ENCODE measurements around the gene DCXR. TPM values are rescaled to one million over a fixed set of nuclear protein-coding genes. Genes with fewer than 3 reads are reported as not detected.

Gene DCXR
- total and polyA plus RNA-seq, 2 of the 13 experiments (the other 11 are each of a cell fraction or from before 2014, with no cell fraction given): 287 to 311 TPM

DNA sequence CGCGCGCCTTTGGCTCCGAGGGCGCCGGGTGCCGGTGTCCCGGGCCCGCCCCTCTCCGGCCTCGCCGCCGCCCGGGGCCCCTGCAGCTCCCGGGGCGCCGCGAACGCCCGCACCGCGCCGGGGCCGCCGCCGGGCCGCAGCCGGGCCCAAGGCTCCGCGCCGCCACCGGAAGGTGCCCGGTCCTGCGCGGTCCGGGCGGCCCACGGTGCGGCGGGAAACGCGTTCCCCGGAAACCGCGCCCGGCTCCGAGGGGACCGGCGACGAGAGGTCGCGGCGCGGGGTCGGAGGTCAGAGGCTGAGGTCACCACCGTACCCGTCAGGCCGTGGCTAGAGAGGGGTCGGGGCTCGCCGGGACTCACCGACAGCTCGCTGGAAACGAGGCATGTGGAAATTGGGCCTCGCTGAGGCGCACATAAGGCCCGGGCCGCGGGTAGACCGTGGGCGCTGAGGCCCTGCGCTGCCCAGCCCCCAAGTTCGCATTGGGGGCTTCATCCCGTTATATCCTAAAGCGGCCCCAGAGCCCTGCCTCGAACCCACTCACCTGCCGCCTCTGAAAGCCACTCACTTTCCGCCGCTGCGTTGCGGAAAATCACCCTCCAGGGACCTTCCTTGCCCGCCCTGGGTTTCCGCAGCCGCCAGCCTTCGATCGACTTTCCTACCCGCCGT, 28.3 kb upstream of the DCXR start, which contains the start of gene DUS1L (continued):
- TF ChIP-seq MEIS1 (CRISPR knock-in tag; IDR thresholded peaks at IDR 0.05; ENCODE audit: borderline replicate concordance) (peak; percentile 62; the same call in 1 of the 2 replicates), ZNF773 (CRISPR knock-in tag; IDR thresholded peaks at IDR 0.05; ENCODE audit: borderline replicate concordance) (no peak; the same call in 1 of the 2 replicates), ZNF343 (CRISPR knock-in tag; IDR thresholded peaks at IDR 0.05) (no peak), ZNF335 (CRISPR knock-in tag; IDR thresholded peaks at IDR 0.05) (0 out of 2 replicates have a peak, but pooled peaks have one; percentile 35), ZNF782 (CRISPR knock-in tag; IDR thresholded peaks at IDR 0.05; ENCODE audit: borderline replicate concordance) (peak; percentile 53; the same call in 1 of the 2 replicates), ZNF589 (CRISPR knock-in tag; conservative IDR thresholded peaks at IDR 0.05) (peak; percentile 82; the same call in 1 of the 2 replicates), ZSCAN31 (CRISPR knock-in tag; IDR thresholded peaks at IDR 0.05; ENCODE audit: low read depth) (peak; percentile 93), ZNF333 (CRISPR knock-in tag; IDR thresholded peaks at IDR 0.05; ENCODE audit: borderline replicate concordance) (no peak), ZNF746 (CRISPR knock-in tag; IDR thresholded peaks at IDR 0.05) (no peak; the same call in 1 of the 2 replicates), TAF1 (CRISPR knock-in tag; IDR thresholded peaks at IDR 0.05) (peak; percentile 89), TCF12 (IDR thresholded peaks at IDR 0.05) (no peak), TCF12 (CRISPR knock-in tag; IDR thresholded peaks at IDR 0.05) (peak; percentile 74; the same call in 1 of the 2 replicates), KDM5A (IDR thresholded peaks at IDR 0.05; ENCODE audit: borderline replicate concordance, low read length) (peak; percentile 88), ZNF484 (CRISPR knock-in tag; IDR thresholded peaks at IDR 0.05; ENCODE audit: borderline replicate concordance, low read depth) (peak; percentile 80; the same call in 1 of the 2 replicates), CHCHD3 (CRISPR knock-in tag; IDR thresholded peaks at IDR 0.05) (no peak), ZNF7 (CRISPR knock-in tag; IDR thresholded peaks at IDR 0.05) (peak; percentile 42; the same call in 1 of the 2 replicates), BATF2 (CRISPR knock-in tag; IDR thresholded peaks at IDR 0.05) (no peak)
- TF ChIP-seq, protein P1, sequence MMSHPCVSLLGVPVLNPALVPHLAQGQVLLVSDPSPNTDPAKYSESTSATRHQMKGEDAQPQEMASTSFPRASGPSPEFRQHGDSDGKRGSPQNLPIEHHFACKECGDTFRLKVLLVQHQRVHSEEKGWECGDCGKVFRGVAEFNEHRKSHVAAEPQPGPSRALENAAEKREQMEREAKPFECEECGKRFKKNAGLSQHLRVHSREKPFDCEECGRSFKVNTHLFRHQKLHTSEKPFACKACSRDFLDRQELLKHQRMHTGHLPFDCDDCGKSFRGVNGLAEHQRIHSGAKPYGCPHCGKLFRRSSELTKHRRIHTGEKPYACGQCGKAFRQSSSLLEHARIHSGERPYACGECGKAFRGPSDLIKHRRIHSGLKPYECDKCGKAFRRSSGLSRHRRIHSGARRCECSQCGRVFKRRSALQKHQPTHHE (CRISPR knock-in tag; IDR thresholded peaks at IDR 0.05; ENCODE audit: borderline replicate concordance): no peak
- TF ChIP-seq, protein P2, sequence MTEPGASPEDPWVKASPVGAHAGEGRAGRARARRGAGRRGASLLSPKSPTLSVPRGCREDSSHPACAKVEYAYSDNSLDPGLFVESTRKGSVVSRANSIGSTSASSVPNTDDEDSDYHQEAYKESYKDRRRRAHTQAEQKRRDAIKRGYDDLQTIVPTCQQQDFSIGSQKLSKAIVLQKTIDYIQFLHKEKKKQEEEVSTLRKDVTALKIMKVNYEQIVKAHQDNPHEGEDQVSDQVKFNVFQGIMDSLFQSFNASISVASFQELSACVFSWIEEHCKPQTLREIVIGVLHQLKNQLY (CRISPR knock-in tag; IDR thresholded peaks at IDR 0.05): 0 out of 2 replicates have a peak, but pooled peaks have one; percentile 59
- TF ChIP-seq, protein P3, sequence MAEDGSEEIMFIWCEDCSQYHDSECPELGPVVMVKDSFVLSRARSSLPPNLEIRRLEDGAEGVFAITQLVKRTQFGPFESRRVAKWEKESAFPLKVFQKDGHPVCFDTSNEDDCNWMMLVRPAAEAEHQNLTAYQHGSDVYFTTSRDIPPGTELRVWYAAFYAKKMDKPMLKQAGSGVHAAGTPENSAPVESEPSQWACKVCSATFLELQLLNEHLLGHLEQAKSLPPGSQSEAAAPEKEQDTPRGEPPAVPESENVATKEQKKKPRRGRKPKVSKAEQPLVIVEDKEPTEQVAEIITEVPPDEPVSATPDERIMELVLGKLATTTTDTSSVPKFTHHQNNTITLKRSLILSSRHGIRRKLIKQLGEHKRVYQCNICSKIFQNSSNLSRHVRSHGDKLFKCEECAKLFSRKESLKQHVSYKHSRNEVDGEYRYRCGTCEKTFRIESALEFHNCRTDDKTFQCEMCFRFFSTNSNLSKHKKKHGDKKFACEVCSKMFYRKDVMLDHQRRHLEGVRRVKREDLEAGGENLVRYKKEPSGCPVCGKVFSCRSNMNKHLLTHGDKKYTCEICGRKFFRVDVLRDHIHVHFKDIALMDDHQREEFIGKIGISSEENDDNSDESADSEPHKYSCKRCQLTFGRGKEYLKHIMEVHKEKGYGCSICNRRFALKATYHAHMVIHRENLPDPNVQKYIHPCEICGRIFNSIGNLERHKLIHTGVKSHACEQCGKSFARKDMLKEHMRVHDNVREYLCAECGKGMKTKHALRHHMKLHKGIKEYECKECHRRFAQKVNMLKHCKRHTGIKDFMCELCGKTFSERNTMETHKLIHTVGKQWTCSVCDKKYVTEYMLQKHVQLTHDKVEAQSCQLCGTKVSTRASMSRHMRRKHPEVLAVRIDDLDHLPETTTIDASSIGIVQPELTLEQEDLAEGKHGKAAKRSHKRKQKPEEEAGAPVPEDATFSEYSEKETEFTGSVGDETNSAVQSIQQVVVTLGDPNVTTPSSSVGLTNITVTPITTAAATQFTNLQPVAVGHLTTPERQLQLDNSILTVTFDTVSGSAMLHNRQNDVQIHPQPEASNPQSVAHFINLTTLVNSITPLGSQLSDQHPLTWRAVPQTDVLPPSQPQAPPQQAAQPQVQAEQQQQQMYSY (CRISPR knock-in tag; IDR thresholded peaks at IDR 0.05): no peak
- TF ChIP-seq, protein P4, sequence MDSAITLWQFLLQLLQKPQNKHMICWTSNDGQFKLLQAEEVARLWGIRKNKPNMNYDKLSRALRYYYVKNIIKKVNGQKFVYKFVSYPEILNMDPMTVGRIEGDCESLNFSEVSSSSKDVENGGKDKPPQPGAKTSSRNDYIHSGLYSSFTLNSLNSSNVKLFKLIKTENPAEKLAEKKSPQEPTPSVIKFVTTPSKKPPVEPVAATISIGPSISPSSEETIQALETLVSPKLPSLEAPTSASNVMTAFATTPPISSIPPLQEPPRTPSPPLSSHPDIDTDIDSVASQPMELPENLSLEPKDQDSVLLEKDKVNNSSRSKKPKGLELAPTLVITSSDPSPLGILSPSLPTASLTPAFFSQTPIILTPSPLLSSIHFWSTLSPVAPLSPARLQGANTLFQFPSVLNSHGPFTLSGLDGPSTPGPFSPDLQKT (CRISPR knock-in tag; IDR thresholded peaks at IDR 0.05; ENCODE audit: borderline replicate concordance): no peak
- TF ChIP-seq, protein P5, sequence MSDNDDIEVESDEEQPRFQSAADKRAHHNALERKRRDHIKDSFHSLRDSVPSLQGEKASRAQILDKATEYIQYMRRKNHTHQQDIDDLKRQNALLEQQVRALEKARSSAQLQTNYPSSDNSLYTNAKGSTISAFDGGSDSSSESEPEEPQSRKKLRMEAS (IDR thresholded peaks at IDR 0.05): peak; percentile 91
